ENCODE measurements around the gene TMEM145. TPM values are rescaled to one million over a fixed set of nuclear protein-coding genes. Genes with fewer than 3 reads are reported as not detected.
A peak's percentile ranks its signal among the peaks of the same experiment; 100 is the strongest.

Gene TMEM145
- total RNA-seq, 4 donors from 2014 or later, result 0.20 TPM; not detected in 3

DNA sequence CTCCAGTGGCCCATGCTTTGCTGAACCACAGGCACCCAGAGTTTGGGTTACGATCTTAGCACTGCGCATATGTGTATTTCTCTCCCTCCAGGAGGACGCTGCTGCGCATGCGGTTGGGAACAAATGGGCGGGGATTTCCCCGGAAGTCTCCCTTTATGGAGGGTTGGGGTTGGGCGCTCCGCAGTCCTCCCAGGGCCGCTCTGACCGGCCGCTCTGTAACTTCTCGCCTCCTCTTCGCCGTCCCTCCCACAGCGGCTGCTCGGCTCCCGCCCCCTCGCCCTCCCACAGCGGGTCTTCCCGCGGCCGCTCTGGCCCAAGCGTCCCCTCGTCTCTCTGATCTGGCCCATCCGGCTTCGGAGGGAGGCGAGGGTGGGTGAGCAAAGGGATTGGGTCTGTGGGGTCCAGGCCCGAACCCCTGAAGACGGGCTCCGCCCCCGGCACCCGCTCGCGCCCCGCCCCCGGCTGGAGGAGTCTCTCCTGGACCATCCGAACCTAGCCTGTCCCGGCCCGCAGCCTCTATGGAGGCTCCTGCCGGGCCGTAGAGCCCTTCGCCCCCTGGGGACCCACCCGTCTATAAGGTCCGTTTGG lies 12.3 kb downstream of the TMEM145 start, which contains the start of gene MEGF8:
TSS of gene MEGF8 (plus strand) at position 328 of the 588 bp plus-strand sequence. CDS start 609 bp downstream, outside the sequence.
- peak; percentile 84 to 95 for TF ChIP-seq EP300 (IDR thresholded peaks at IDR 0.05)
- TF ChIP-seq, protein P1, sequence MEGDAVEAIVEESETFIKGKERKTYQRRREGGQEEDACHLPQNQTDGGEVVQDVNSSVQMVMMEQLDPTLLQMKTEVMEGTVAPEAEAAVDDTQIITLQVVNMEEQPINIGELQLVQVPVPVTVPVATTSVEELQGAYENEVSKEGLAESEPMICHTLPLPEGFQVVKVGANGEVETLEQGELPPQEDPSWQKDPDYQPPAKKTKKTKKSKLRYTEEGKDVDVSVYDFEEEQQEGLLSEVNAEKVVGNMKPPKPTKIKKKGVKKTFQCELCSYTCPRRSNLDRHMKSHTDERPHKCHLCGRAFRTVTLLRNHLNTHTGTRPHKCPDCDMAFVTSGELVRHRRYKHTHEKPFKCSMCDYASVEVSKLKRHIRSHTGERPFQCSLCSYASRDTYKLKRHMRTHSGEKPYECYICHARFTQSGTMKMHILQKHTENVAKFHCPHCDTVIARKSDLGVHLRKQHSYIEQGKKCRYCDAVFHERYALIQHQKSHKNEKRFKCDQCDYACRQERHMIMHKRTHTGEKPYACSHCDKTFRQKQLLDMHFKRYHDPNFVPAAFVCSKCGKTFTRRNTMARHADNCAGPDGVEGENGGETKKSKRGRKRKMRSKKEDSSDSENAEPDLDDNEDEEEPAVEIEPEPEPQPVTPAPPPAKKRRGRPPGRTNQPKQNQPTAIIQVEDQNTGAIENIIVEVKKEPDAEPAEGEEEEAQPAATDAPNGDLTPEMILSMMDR (IDR thresholded peaks at IDR 0.05), result peak in 4 of 5 experiments; percentile 4 to 92 (median 84)
- TF ChIP-seq POLR2A (IDR thresholded peaks at IDR 0.05), result peak in 1 of 2 donors; percentile 73
- Histone ChIP-seq H3K4me1 (peaks cover 0 to 58% (median 22%) of the 10 kb centered on the region in 4 donors), H3K36me3 (no peaks in the 10 kb centered on the region), H3K9me3 (no peaks in the 10 kb centered on the region), H3K4me3 (peak within 1 kb of the TSS; percentile 59 to 82 (median 78)), H3K27ac (peak within 1 kb of the TSS; percentile 21 to 91 (median 78)), H3K27me3 (peaks cover 0 to 33% of the 10 kb centered on the region in 2 donors)
- DNase-seq (ENCODE audit: low spot score in 2 of 2), result peak; percentile 92 to 98
- 0 to 1% methylated on average over 12 to 41 of the region's 45 CpGs for WGBS, 2 donors

GRCh38 chr19:42325896-42326771 lies 13.0 kb downstream of the TMEM145 start:
- Histone ChIP-seq H3K4me1 (peaks cover 0 to 65% (median 29%) of the 10 kb centered on the region in 4 donors), H3K36me3 (no peaks in the 10 kb centered on the region), H3K27ac (peak overlapping the region; percentile 21 to 91 (median 78)), H3K4me3 (peak overlapping the region; percentile 59 to 82 (median 78)), H3K27me3 (peaks cover 0 to 33% of the 10 kb centered on the region in 2 donors), H3K9me3 (no peaks in the 10 kb centered on the region)
- WGBS, 2 donors, result 4 to 6% methylated on average over 13 to 32 of the region's 37 CpGs
- no peak for DNase-seq (ENCODE audit: low spot score in 2 of 2)
- TF ChIP-seq, protein P1 (IDR thresholded peaks at IDR 0.05), result no peak
- TF ChIP-seq EP300 (IDR thresholded peaks at IDR 0.05), result no peak
- TF ChIP-seq POLR2A (IDR thresholded peaks at IDR 0.05), result no peak

GRCh38 chr19:42326969-42327368 lies 13.9 kb downstream of the TMEM145 start:
- no peak overlapping the region for H3K27ac ChIP-seq
- TF ChIP-seq, protein P1 (IDR thresholded peaks at IDR 0.05), result no peak
- no peak for TF ChIP-seq EP300 (IDR thresholded peaks at IDR 0.05)
- TF ChIP-seq POLR2A (IDR thresholded peaks at IDR 0.05), result no peak
- DNase-seq (ENCODE audit: low spot score in 2 of 2), result no peak
- no peaks in the 10 kb centered on the region for H3K9me3 ChIP-seq
- peaks cover 0 to 31% of the 10 kb centered on the region in 2 donors for H3K27me3 ChIP-seq
- H3K4me3 ChIP-seq, result no peak overlapping the region
- no peaks in the 10 kb centered on the region for H3K36me3 ChIP-seq
- peaks cover 0 to 72% (median 30%) of the 10 kb centered on the region in 4 donors for H3K4me1 ChIP-seq

DNA sequence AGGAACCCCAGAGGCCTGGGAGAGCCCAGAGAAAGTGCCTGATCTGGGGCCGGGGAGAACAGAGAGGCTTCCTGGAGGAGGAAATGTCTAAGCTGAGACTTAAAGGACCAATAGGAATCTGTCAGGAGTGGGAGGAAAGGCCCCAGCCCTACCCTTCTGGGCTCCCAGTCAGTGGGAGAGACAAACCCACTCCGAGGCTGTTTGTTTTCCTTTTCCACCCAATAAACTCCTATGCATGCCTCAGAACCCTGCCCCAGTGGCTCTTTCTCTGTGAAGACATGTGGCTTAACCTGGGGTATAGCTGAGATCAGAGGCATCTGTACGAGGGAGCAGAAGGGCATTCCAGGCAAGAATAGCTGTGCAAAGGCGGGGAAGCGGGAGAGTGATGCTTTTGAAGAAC lies 14.3 kb downstream of the TMEM145 start:
- H3K9me3 ChIP-seq, result no peaks in the 10 kb centered on the region
- no peak for TF ChIP-seq POLR2A (IDR thresholded peaks at IDR 0.05)
- no peak for TF ChIP-seq EP300 (IDR thresholded peaks at IDR 0.05)
- TF ChIP-seq, protein P1 (IDR thresholded peaks at IDR 0.05), result no peak
- no peak for DNase-seq (ENCODE audit: low spot score in 2 of 2)
- peaks cover 0 to 27% of the 10 kb centered on the region in 2 donors for H3K27me3 ChIP-seq
- H3K36me3 ChIP-seq, result no peaks in the 10 kb centered on the region
- peaks cover 0 to 75% (median 30%) of the 10 kb centered on the region in 4 donors for H3K4me1 ChIP-seq
- no peak overlapping the region for H3K4me3 ChIP-seq
- WGBS, 2 donors, result 69 to 81% methylated on average over 5 of the region's 5 CpGs
- no peak overlapping the region for H3K27ac ChIP-seq
